GM18526 (cell line): ENCODE measurements around the gene SCN9A.

Experiments used
- POLR2A ChIP-seq: IDR thresholded peaks from 3 replicates; pipeline ENCODE4 v1.6.1; 2011; ENCODE audit not compliant: insufficient read length; ENCODE audit errors: extremely low read depth

Gene SCN9A

DNA sequence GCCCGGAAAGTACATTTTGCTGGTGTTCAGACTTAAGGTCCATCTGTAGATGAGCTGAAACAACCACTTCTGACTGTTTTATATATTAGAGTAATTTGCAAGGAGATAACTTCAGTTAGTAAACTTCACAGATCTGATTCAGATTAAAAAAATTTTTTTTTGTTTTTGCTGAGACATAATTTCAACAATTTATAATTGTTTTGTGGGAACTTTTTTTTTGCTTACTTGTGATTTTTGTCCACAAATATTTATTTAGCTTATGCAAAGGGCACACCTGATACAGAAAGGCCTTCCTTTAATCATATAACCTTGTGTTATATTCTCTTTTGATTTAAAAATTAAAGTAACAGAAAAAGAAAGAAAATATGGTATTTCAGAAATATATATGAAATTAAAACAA lies 9.6 kb upstream of the SCN9A start:
- no peak for TF ChIP-seq POLR2A

DNA sequence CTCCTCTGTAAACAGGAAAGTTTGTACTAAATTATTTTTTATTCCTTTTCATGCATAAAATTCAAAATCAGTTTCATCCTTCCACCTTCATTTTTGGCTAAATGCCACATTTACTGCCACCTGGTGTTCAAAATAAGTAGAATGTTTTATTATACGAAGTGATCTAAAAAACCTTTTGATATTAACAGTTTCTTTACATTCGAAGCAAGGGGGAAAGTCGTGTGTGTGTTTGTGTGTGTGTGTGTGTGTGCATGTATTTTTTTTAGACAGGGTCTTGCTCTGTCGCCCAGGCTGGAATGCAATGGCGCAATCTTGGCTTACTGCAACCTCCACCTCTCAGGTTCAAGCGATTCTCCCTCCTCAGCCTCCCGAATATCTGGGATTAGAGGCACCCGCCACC lies 9.0 kb upstream of the SCN9A start:
- no peak for TF ChIP-seq POLR2A

DNA sequence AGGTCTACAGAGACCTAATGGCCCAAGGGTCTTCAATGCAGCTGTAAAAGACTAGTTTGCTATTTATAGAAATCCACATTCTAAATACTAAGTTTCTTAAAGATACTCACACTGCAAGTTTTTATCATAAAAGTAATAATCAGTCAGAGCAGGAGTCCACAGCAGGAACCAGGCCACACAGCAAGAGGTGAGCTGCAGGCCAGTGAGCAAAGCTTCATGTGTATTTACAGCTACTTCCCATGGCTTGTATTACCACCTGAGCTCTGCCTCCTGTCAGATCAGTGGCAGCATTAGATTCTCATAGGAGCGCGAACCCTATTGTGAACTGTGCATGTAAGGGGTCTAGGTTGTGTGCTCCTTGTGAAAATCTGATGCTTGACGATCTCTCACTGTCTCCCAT lies 6.7 kb upstream of the SCN9A start:
- TF ChIP-seq POLR2A, result no peak

DNA sequence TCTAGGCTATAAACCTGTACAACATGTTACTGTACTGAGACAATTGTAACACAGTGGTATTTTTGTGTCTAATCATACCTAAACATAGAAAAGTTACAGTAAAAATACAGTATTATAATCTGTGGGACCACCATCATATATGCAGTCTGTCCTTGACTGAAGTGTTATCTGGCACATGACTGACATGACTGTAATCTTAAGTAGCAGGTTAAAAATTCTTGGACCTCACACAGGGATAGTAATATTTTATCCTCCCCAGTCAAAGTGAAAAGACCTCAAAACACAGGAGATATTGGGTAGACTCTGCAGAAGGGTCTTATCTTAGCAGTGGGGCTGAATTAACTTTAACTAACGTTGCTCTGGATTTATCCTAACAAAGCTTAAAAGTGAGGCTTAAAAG lies 4.9 kb upstream of the SCN9A start:
- no peak for TF ChIP-seq POLR2A

DNA sequence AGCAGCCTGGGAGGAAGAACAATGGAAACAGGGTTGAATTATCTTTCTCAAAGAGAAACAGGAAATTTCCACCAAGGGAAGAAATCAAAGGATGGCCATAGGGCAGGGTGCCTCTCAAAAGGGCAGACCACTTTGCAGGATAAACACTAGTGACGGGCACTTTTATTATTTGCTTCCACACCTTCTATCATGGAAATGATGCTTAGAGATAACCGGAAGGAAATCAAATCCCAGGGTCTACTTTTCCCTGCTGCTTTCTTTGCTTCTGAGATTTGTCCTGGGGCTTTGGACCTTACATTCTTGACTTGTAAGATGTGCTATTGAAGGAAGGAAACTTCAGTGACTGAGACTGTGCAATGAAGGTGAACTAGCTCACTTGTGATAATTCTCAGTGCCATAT lies 1.1 kb upstream of the SCN9A start:
- TF ChIP-seq POLR2A, result no peak

DNA sequence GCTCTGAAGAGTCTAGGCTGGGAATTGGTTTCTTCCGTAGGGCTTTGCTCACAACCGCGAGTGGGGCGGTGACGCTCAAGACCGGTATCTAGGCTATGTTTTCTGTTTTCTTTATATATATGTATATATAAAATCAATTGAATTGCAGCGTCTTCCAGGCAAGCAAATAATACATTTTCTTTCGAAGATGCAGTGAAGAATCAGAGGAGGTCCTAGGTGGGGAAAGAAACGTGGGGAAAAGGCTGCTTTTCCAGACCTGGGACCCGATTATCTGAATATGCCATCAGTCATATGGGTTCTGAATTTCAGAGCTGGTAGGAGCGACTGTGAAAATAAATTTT lies 714 bp upstream of the SCN9A start:
- no peak for TF ChIP-seq POLR2A

DNA sequence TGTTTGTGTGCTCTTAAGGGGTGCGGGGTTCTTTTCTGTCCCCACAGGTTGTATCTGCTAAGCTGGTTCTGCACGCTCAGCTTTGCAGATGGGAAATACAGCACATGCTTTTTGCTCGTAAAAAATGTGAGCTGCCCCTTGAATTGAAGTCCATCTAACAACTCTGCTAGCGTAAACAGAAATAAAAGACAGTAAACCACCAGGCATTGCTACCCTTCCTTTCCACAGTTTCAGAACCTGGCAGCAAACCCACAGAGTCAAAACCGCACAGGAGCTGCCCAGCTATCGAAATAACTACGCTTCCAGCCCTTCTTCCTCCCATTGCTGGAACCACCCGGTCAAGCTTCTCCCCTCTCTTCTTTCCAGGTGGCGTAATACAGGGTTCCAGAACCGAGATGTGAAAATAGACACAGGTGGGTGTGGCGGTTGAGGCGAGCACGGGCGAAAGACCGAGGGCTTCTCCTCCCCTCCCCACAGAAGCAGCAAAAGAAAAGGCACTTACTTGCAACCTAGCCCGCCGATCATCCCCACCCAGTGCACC lies 479 bp downstream of the SCN9A start:
- TF ChIP-seq POLR2A, result no peak

DNA sequence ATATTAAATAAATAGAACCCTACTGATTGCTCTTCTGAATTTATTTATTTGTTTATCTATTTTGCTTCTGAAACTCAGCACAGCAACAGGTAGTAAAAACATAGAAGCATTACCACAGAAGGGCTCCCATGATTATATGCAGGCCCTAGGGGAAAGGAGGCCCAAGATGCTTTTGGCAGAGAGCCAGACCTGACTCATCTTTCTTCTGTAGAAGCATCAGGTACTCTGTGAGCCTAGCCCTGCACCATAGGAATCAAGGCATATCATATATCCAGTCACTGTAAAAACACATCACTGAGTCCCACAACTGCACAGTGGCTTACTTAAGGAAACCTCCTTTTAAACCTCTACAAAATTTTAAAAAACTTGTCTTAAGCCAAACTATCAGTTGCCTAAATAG lies 1.8 kb downstream of the SCN9A start:
- no peak for TF ChIP-seq POLR2A

DNA sequence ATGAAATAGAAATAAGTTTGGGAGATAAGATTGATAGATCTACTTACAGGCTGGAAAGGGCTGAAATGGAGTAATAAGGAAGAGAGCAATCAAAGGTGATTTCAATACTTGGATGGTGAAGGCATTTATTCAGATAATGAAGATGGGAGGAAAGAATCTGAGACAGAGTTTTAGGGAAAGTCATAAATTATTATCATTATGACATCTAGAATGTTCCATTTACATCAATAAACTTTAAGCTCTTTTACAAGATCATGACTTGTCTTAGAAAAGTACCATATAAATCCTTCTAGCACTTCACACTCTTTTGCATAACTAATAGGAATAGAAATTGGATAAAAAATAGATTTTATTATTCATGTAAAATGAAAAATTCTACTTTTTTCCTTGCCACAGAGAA lies 2.2 kb downstream of the SCN9A start:
- no peak for TF ChIP-seq POLR2A

DNA sequence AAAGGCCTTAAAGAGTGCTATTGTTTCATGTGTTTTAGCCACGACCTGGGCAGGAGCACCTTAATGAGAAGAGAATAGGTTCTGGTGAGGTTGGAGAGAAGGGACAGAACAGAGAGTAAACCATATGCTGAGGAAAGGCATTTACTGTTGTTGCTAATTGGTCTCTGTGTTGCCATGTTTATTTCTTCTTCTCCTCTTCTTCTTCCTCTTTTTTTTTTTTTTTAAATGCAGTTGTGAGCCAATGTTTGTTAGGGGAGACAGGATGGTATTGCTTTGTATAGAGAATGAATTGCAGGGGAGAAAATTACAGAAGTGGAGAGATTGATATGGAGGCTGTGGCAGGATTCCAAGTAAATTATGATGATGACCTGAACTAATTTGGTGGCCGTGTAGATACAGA lies 2.6 kb downstream of the SCN9A start:
- TF ChIP-seq POLR2A, result no peak

DNA sequence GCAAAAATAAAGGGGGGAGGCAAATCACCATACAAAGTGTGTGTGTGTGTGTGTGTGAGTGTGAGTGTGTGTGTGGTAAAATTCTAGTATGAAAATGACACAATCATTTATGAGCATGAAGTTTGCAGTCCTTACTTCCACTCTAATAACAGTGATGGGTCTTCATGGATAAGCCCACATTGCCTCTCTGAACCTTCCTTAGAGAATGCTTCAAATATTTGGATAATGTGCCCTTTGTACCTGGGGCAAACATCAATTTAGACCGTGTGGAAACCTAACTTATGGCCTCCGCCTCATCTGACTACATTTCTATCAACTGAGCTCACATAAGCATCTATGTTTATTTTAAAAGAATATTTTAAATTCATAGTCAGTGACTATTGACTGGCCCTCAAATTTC lies 3.7 kb downstream of the SCN9A start:
- TF ChIP-seq POLR2A, result no peak

DNA sequence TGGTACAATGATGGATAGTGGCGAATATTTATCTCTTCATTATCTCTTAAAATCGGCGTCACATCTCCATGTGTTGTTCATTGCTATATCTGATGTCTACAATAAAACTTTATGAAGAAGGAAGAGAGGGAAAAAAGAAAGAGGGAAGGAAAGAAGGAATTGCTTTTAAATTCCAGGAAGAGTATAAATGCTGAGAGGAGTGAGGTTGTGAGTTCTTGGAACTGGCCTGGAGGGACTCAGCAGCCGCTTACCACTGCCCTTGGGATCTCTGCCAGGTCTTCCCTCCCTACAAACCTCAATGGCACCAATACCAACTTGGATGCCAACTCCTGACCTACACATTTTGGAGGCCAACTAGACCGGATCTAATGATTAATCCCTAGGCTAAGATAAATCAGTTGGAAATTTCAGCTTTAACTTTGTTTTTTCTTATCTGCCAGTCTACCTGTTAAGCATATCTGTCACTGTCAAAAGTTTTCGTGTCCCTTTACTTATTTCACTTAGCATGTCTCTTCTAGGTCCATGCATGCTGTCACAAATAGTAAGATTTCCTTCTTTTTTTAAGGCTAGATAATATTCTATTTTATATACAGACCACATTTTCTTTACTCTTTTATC lies 9.8 kb downstream of the SCN9A start:
- no peak for TF ChIP-seq POLR2A

DNA sequence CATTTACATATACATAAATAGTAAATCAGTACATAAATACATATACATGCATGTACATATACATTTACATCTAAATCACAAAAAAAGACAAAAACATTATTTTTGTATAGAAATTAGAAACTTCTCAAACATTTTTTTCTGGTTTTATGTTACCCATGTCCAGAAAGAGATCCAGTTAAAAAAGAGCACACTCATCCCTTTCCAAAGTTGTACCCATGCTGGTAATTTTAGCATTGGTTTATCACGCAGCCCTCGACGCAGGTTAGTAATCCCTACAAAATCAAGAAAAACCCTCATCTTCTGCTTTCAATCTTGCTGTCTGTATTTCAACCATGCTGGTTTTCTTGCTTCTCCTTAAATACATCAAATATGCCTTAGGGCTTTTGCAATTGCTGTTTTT lies 10.5 kb downstream of the SCN9A start:
- TF ChIP-seq POLR2A, result no peak

DNA sequence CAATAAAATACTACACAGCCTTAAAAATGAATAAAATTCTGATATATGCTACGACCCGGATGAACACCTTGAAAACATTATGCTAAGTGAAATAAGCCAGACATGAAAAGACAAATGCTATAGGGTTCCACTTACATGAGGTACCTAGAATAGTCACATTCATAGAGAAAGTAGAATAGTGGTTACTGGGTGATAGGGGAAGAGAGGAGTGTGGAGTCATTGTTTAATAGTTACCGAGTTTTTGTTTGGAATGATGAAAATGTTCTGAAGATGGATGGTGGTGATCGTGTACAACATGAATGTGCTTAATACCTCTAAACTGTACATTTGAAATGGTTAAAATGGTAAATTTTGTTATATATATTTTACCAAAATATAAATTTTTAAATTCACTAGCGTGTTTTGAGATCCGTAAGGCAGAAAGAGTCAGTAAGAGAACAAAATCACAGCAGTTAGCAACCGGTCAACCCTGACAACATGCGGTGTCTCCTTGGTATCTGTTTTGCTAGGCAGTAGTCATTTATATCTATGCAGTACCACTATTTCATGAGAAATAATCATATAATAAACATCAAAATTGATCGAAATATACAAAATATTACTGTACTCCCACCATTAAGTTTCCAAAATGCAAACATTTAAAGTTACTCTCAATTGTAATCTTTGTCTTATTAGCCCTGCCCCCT lies 11.1 kb downstream of the SCN9A start:
- no peak for TF ChIP-seq POLR2A

DNA sequence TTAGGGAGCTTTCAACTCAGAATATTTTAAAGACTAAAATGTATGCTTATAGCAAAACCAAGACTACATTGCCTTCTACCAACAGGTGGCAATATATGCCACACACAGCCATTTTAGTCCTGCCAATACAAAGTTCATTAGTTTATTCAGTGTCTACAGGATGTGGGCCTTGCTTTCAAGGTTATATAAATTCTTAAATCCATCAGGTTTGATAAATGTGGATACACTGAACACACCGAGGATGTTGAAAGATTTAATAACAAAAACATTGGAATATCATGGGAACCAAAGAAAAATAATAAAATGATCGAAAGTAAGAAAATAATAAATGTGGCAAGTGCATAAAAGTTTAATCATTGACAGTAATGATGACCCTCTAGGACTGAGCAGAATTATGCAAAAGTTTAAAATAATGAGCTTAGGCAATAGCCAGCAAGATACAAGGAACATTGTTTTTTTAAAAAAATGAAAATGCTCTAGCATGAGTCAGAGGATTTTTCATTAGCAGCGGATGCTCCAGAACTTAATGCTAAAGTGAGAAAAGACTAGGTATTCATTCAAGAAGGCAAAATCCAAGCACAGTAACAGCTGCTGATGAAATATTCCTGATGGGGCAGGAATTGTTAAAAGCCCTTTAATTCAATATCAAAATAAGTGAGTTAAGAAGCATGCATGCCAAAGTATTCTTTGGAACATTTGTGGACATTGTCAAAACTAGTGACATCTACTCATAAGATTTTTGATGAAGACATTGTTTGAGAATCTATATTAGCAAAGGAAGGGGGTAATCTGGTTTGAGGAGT lies 14.2 kb downstream of the SCN9A start:
- TF ChIP-seq POLR2A, result no peak

DNA sequence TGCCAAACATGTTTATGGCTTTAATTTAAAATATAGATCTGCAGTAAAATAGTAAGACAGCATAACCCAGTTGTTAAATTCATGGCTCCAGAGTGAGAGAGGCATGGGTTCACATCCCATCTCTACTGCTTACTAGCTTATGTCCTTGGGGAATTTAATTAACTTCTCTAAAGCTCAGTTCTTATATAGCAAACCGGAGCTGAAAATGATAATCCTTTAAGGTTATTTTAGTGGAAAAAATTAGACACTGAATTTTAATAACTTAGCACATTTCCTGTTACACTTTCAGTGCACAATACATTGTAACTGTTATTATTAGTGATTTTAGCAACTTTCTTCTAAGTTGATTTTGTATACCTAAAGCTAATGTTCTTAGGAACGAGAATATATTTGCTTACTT lies 14.8 kb downstream of the SCN9A start:
- no peak for TF ChIP-seq POLR2A

DNA sequence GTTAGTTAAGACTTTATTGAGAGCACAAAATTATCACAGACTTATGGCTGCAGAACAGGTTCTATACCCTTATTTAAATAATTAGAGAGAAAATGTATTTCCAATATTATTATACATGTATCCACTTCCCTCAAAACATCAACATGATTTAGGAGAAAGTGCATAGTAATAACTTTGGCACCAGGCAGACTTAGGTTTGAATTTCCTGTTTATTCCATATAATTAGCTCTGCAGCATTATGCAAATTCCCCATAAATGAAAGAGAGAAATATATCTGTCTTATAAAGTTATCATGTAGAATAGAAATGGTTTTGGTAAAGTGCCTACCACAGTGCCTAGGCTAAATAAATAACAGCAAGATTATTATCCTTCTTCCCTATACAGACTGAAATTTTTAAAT lies 15.3 kb downstream of the SCN9A start:
- TF ChIP-seq POLR2A, result no peak
